Mesenteric fat pad (tissue), 1 donor: ENCODE measurements around the gene ROCK2. TPM values are rescaled to one million over a fixed set of nuclear protein-coding genes. Genes with fewer than 3 reads are reported as not detected.
"Not testable (repeated sequence)": the region's sequence is repeated elsewhere in the genome, so short reads cannot be mapped to it uniquely, and the experiment has no call there.

Source experiments
- DNase-seq: peaks from one replicate; pipeline ENCODE4 v3.0.0-alpha.2; 2020; ENCODE audit warnings: low spot score
- total RNA-seq: library from RNA; stranded (reverse); fragmentation: NEBNext Ultra II Directional; extraction: Animal tissue kit (Norgen Biotek cat#: 25700); gene quantifications from one replicate; pipeline ENCODE4 v1.2.1, GENCODE V29; 2021
- donor health status: DM: yes; HTN: yes; CAD: no.

Gene ROCK2
- total RNA-seq, 1 donor from 2014 or later, result 456 TPM

DNA sequence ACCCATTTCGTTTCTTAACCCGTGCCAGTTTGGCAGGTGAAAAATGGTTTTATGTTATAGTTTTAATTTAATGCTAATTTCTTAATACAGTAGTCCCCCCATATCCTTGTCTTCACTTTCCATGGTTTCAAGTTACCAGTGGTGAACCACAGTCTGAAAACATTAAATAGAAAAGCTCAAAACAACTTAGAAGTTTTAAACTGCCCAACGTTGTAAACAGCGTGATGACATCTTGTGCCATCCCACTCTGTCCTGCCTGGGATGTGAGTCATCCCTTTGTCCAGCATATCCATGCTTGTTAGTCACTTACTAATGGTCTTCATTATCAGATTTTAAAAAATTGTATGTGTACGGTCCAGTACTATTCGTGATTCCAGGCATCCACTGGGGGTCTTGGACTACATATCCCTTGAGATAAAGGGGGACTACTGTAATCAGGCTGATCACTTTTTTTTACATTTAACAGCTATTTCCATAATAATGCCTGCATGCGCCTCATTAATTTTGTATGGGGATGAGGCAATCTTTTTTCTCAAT is 157.3 kb downstream of the ROCK2 start:
- no peak for DNase-seq

DNA sequence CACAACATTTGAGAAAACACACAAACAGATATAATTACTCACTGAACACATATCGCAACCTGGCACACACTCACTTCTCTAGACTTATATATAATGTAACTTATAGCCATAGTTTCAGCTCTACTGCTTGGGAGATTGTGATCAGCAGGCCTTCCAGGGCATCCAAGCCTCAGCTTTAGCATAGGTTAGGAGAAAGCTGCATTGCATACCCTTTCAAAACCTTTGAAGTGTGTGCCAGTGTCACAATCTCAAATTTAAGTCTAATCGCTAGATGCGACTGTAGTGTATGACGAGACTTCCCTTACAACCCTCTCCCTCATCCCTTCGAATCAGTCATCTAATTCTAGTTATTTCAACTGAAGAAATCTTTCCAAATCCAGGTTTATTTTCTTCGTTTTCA is 158.3 kb downstream of the ROCK2 start:
- no peak for DNase-seq

DNA sequence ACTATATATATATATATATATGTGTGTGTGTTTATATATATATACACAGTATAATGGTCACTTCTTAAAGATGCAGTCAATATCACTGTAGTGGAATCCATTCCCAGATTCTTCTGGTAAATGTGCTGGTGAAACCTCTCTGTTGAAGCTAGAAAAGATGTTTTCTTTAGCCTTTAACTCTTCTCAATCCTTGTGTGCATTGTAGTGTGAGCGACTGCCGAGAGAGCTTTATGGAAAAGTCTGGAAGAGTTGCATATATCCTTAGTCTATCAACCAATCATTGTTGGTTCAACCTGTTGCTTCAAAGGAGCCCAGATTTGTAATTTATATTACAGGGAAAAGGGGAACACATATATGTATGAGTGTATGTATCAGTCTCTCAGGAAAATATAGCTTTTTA is 161.5 kb downstream of the ROCK2 start:
- DNase-seq, result no peak

- DNase-seq, result no peak
Measured at GRCh38 chr2:11180653-11181052, 163.8 kb downstream of the ROCK2 start.

- DNase-seq, result no peak
Measured at GRCh38 chr2:11179899-11180298, 164.5 kb downstream of the ROCK2 start.

GRCh38 chr2:11179196-11179595 is 165.2 kb downstream of the ROCK2 start:
- DNase-seq, result no peak

GRCh38 chr2:11177871-11178690 is 166.4 kb downstream of the ROCK2 start:
- DNase-seq, result no peak

- DNase-seq, result no peak
Measured at GRCh38 chr2:11175293-11175795, 169.1 kb downstream of the ROCK2 start.

- DNase-seq, result no peak
Measured at GRCh38 chr2:11174222-11174621, 170.2 kb downstream of the ROCK2 start.

DNA sequence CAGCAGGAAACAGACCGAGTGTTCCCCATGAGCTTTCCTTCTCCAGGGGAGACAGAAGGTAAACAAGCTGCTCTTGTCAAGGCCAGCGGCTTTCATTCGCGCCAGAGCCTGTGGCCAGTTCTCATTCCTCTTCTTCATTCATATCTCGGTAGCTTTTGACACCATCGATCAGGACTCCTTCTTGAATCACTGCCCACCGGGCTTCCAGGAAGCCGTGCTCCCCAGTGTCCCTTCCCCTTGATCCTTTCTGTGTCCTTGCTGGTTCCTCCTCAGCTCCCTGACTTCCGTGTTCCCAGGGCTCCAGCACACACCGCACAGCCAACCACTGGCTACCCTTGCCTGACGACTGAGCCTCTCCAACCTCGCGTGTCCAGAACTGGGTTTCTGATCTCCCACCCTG is 175.1 kb downstream of the ROCK2 start:
- no peak for DNase-seq

- DNase-seq, result no peak
Measured at GRCh38 chr2:11168488-11168887, 175.9 kb downstream of the ROCK2 start.

- no peak for DNase-seq
Measured at GRCh38 chr2:11166476-11166875, 178.0 kb downstream of the ROCK2 start.

- not testable (repeated sequence) for DNase-seq
Measured at GRCh38 chr2:11165046-11165445, 179.4 kb downstream of the ROCK2 start.

GRCh38 chr2:11163439-11164317 is 180.8 kb downstream of the ROCK2 start:
- DNase-seq, result no peak

DNA sequence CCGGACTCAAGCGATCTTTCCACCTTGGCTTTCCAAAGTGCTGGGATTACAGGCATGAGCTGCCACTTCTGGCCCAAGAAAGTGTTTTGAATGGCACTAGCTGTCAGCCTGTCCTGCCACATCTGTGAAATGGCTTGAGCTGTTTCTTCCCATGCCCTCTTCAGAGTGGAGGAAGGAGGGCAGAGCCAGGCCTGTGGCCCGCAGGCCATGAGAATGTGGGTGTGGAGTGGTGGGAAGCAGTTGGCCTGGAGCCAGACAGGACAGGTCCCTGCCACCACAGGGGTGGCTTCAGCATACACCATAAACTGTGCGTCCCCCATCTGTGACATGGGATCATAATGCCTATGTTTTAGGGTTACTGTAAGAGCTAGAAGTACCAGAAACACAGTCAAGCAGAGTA is 182.7 kb downstream of the ROCK2 start:
- no peak for DNase-seq

- DNase-seq, result no peak
Measured at GRCh38 chr2:11160731-11161455, 183.5 kb downstream of the ROCK2 start.

GRCh38 chr2:11160256-11160655 is 184.2 kb downstream of the ROCK2 start:
- DNase-seq, result no peak

DNA sequence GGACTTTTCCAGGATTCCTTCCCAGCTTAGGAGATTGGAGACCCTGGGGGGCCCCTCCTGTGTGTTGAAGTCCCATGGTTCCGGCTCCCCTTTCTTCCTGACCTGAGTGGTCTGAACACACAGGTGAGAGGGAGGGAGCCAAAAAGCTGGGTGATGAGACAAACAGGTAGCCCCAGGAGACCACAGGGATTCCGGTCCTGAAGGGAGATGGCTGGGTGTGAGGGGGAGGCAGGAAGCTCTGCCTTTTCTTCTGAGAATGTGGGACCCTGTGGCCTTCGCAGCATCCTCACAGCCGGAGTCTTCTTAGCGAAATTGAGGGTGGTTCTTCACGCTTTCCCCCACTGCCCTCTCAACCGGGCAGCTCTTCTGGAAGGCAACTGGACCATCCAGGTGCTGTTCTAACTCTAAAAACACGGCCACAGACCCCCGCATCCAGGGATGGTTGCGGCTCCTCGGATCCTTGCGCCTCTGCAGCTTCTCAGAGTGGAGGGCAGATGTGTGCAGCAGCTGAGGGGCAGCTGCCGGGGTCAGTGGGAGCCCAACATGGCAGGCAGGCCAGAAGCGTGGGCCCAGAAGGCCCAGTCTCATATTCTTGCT is 184.8 kb downstream of the ROCK2 start:
- DNase-seq, result no peak

- DNase-seq, result no peak
Measured at GRCh38 chr2:11158916-11159573, 185.4 kb downstream of the ROCK2 start.

DNA sequence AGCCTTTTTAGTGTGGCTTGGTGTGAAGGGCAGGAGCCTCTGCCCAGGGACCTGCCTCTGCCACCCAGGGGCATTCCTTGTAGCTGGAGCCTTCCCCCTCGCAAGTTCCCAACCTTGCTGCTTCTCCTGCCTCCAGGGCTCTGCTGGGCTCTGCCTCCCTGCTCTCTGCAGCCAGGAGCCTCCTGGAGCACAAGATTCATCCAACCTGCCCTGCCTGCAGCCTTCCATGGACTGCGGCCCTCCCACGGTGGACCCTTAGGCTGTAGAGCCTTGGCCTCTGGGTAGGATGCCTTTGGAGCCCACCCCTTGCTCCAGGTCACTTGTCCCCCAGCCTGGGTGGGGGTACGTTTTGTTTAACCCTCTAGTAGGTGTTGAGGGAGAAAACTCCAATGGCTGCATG is 186.7 kb downstream of the ROCK2 start:
- no peak for DNase-seq
